ENCODE results near the gene RETREG3. TPM values are rescaled to one million over a fixed set of nuclear protein-coding genes. Genes with fewer than 3 reads are reported as not detected.

RETREG3 gene
- total and polyA plus RNA-seq, 2 of the 13 experiments (the other 11 are each of a cell fraction or from before 2014, with no cell fraction given) = 47.0 to 55.8 TPM

- peak; percentile 95 for TF ChIP-seq ZNF687 (CRISPR knock-in tag; IDR thresholded peaks at IDR 0.05)
- TF ChIP-seq SNAPC2 (CRISPR knock-in tag; IDR thresholded peaks at IDR 0.05) = 0 out of 2 replicates have a peak, but pooled peaks have one; percentile 46
- peak; percentile 42 for TF ChIP-seq ZNF883 (CRISPR knock-in tag; IDR thresholded peaks at IDR 0.05; ENCODE audit: not compliant biosample characterization)
- TF ChIP-seq TFE3 (CRISPR knock-in tag; IDR thresholded peaks at IDR 0.05) = peak; percentile 99
- peak; percentile 81; the same call in 1 of the 2 replicates for TF ChIP-seq ZSCAN12 (CRISPR knock-in tag; IDR thresholded peaks at IDR 0.05)
- TF ChIP-seq PRDM15 (CRISPR knock-in tag; IDR thresholded peaks at IDR 0.05) = 0 out of 2 replicates have a peak, but pooled peaks have one; percentile 42
- TF ChIP-seq ZNF552 (CRISPR knock-in tag; IDR thresholded peaks at IDR 0.05; ENCODE audit: borderline replicate concordance) = 0 out of 2 replicates have a peak, but pooled peaks have one; percentile 87
- TF ChIP-seq ASH2L (IDR thresholded peaks at IDR 0.05; ENCODE audit: insufficient read length, low read depth, low read length) = peak; percentile 16
- peak; percentile 94 for TF ChIP-seq AHR (CRISPR knock-in tag; IDR thresholded peaks at IDR 0.05)
- peak; percentile 63 for TF ChIP-seq TEAD3 (CRISPR knock-in tag; optimal IDR thresholded peaks at IDR 0.05; ENCODE audit: borderline replicate concordance)
- TF ChIP-seq TBX2 (CRISPR knock-in tag; IDR thresholded peaks at IDR 0.05; ENCODE audit: borderline replicate concordance) = peak; percentile 32; the same call in 1 of the 2 replicates
- no peak for TF ChIP-seq IRX3 (CRISPR knock-in tag; IDR thresholded peaks at IDR 0.05; ENCODE audit: borderline replicate concordance, low read depth)
- TF ChIP-seq RFXAP (CRISPR knock-in tag; IDR thresholded peaks at IDR 0.05; ENCODE audit: borderline replicate concordance) = peak; percentile 84
- TF ChIP-seq E2F1 (CRISPR knock-in tag; IDR thresholded peaks at IDR 0.05) = 0 out of 2 replicates have a peak, but pooled peaks have one; percentile 29
- TF ChIP-seq ZSCAN25 (CRISPR knock-in tag; IDR thresholded peaks at IDR 0.05) = no peak
- peak; percentile 94 for TF ChIP-seq ZNF784 (CRISPR knock-in tag; IDR thresholded peaks at IDR 0.05; ENCODE audit: borderline replicate concordance)
- TF ChIP-seq ZNF788 (CRISPR knock-in tag; IDR thresholded peaks at IDR 0.05; ENCODE audit: borderline replicate concordance) = peak; percentile 39; the same call in 1 of the 2 replicates
- no peak for TF ChIP-seq ZNF737 (CRISPR knock-in tag; IDR thresholded peaks at IDR 0.05; ENCODE audit: borderline replicate concordance)
Measured at GRCh38 chr17:42536048-42536371, 73.2 kb downstream of the RETREG3 start, which contains the start of gene NAGLU (continued).

Measured in HepG2 (cell line).